ENCODE results near the gene BPI.
"Not testable (repeated sequence)": the region's sequence is repeated elsewhere in the genome, so short reads cannot be mapped to it uniquely, and the experiment has no call there.

DNA sequence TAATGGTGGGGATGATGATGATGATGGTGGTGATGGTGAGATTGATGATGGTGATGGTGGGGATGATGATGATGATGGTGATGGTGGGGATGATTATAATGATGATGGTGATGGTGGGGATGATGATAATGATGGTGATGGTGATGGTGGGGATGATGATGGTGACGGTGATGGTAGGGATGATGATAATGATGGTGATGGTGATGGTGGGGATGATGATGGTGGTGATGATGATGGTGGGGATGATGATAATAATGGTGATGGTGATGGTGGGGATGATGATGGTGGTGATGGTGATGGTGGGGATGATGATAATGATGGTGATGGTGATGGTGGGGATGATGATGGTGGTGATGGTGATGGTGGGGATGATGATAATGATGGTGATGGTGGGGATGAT lies 10.4 kb downstream of the BPI start:
- TF ChIP-seq EZH2 (IDR thresholded peaks at IDR 0.05; ENCODE audit: insufficient read depth, poor library complexity, severe bottlenecking); EZH2phosphoT487 (IDR thresholded peaks at IDR 0.05; ENCODE audit: insufficient read depth, low read depth): not testable (repeated sequence)

Measured in GM23248 (cell line).